Stimulated activated naive CD8-positive, alpha-beta T cell treated with anti-CD3 and anti-CD28 coated beads, Interleukin-15, amount 100 ng/mL, for 72 hours (primary cell): ENCODE measurements around the gene ZDHHC18.
"Not testable (repeated sequence)": the region's sequence is repeated elsewhere in the genome, so short reads cannot be mapped to it uniquely, and the experiment has no call there.

ENCODE experiments used
- ATAC-seq: fragments of 150-1000 bp; cut with Tn5 transposase; 2 replicates; pipeline ENCODE4 v1.10.0; 2021; ENCODE audit warnings: mild to moderate bottlenecking, moderate library complexity
- DNase-seq, 2 donors: peaks; one replicate each; pipeline ENCODE4 v3.0.0; 2021 to 2022
- H3K27ac Mint-ChIP-seq, 2 donors: one replicate each; pipeline ENCODE4 v1.8.0; 2022; ENCODE audit warnings: mild to moderate bottlenecking in 2 of 2, mixed read lengths in 2 of 2, moderate library complexity in 2 of 2
- H3K27me3 Mint-ChIP-seq: one replicate; pipeline ENCODE4 v1.8.0; 2022; ENCODE audit warnings: mixed read lengths
- H3K4me1 Mint-ChIP-seq: one replicate; pipeline ENCODE4 v1.8.0; 2022; ENCODE audit warnings: mild to moderate bottlenecking, mixed read lengths
- H3K4me3 Mint-ChIP-seq, 2 donors: one replicate each; pipeline ENCODE4 v1.8.0; 2022; ENCODE audit warnings: mild to moderate bottlenecking in 2 of 2, mixed read lengths in 2 of 2, moderate library complexity in 1 of 2
- H3K9me3 Mint-ChIP-seq, 2 donors: one replicate each; pipeline ENCODE4 v1.8.0; 2022; ENCODE audit warnings: mixed read lengths in 2 of 2

The ZDHHC18 gene

GRCh38 chr1:26839339-26839722 lies 12.8 kb downstream of the ZDHHC18 start:
- ATAC-seq (no peak), DNase-seq (no peak)
- H3K9me3 Mint-ChIP-seq: no peaks in the 10 kb centered on the region
- H3K4me1 Mint-ChIP-seq: peaks cover 26% of the 10 kb centered on the region
- H3K27ac Mint-ChIP-seq: peak overlapping the region in 1 of 2 donors; percentile 95
- H3K27me3 Mint-ChIP-seq: no peaks in the 10 kb centered on the region
- no peak overlapping the region for H3K4me3 Mint-ChIP-seq

GRCh38 chr1:26839779-26840178 lies 13.3 kb downstream of the ZDHHC18 start:
- DNase-seq (no peak), ATAC-seq (no peak)
- Mint-ChIP-seq H3K27me3 (no peaks in the 10 kb centered on the region), H3K9me3 (no peaks in the 10 kb centered on the region), H3K27ac (no peak overlapping the region), H3K4me3 (no peak overlapping the region), H3K4me1 (peaks cover 22% of the 10 kb centered on the region)

- H3K4me3 Mint-ChIP-seq: no peak overlapping the region
- ATAC-seq (no peak), DNase-seq (no peak)
- no peaks in the 10 kb centered on the region for H3K4me1 Mint-ChIP-seq
- no peaks in the 10 kb centered on the region for H3K27me3 Mint-ChIP-seq
- H3K27ac Mint-ChIP-seq: peak overlapping the region in 1 of 2 donors; percentile 76
- no peaks in the 10 kb centered on the region for H3K9me3 Mint-ChIP-seq
Observed at GRCh38 chr1:26844424-26845196, 18.1 kb downstream of the ZDHHC18 start.

GRCh38 chr1:26847826-26848225 lies 21.3 kb downstream of the ZDHHC18 start:
- not testable (repeated sequence) for H3K4me1 Mint-ChIP-seq, H3K4me3 Mint-ChIP-seq, H3K27me3 Mint-ChIP-seq, H3K9me3 Mint-ChIP-seq, DNase-seq, ATAC-seq
- H3K27ac Mint-ChIP-seq: peak overlapping the region in 1 of 2 donors; percentile 55

- H3K27me3 Mint-ChIP-seq: no peaks in the 10 kb centered on the region
- no peak overlapping the region for H3K4me3 Mint-ChIP-seq
- H3K27ac Mint-ChIP-seq: peak overlapping the region; percentile 31 to 82
- no peaks in the 10 kb centered on the region for H3K9me3 Mint-ChIP-seq
- ATAC-seq (no peak), DNase-seq (no peak)
- H3K4me1 Mint-ChIP-seq: no peaks in the 10 kb centered on the region
Observed at GRCh38 chr1:26848499-26848898, 22.0 kb downstream of the ZDHHC18 start.

- H3K4me3 Mint-ChIP-seq: no peak overlapping the region
- ATAC-seq (no peak), DNase-seq (no peak)
- H3K27me3 Mint-ChIP-seq: no peaks in the 10 kb centered on the region
- H3K27ac Mint-ChIP-seq: peak overlapping the region in 1 of 2 donors; percentile 81
- H3K4me1 Mint-ChIP-seq: no peaks in the 10 kb centered on the region
- H3K9me3 Mint-ChIP-seq: no peaks in the 10 kb centered on the region
Observed at GRCh38 chr1:26848941-26849774, 22.7 kb downstream of the ZDHHC18 start.

- no peaks in the 10 kb centered on the region for H3K4me1 Mint-ChIP-seq
- no peaks in the 10 kb centered on the region for H3K27me3 Mint-ChIP-seq
- H3K27ac Mint-ChIP-seq: peak overlapping the region in 1 of 2 donors; percentile 74
- DNase-seq: no peak
- H3K9me3 Mint-ChIP-seq: no peaks in the 10 kb centered on the region
- no peak overlapping the region for H3K4me3 Mint-ChIP-seq
- no peak for ATAC-seq
Observed at GRCh38 chr1:26851106-26851684, 24.7 kb downstream of the ZDHHC18 start.

GRCh38 chr1:26852701-26853100 lies 26.2 kb downstream of the ZDHHC18 start:
- Mint-ChIP-seq H3K27me3 (no peaks in the 10 kb centered on the region), H3K4me1 (no peaks in the 10 kb centered on the region), H3K4me3 (no peak overlapping the region), H3K9me3 (no peaks in the 10 kb centered on the region), H3K27ac (peak overlapping the region in 1 of 2 donors; percentile 45)
- ATAC-seq (no peak), DNase-seq (no peak)

GRCh38 chr1:26853156-26853555 lies 26.7 kb downstream of the ZDHHC18 start:
- Mint-ChIP-seq H3K9me3 (no peaks in the 10 kb centered on the region), H3K27me3 (no peaks in the 10 kb centered on the region), H3K4me1 (no peaks in the 10 kb centered on the region), H3K4me3 (no peak overlapping the region), H3K27ac (no peak overlapping the region)
- ATAC-seq (peak; percentile 78), DNase-seq (peak; percentile 59 to 63)

- Mint-ChIP-seq H3K9me3 (no peaks in the 10 kb centered on the region), H3K4me3 (no peak overlapping the region), H3K4me1 (no peaks in the 10 kb centered on the region), H3K27me3 (no peaks in the 10 kb centered on the region), H3K27ac (peak overlapping the region in 1 of 2 donors; percentile 77)
- ATAC-seq: no peak
- no peak for DNase-seq
Observed at GRCh38 chr1:26853600-26853999, 27.1 kb downstream of the ZDHHC18 start.

GRCh38 chr1:26854906-26855305 lies 28.4 kb downstream of the ZDHHC18 start:
- ATAC-seq (no peak), DNase-seq (no peak)
- peak overlapping the region; percentile 14 to 79 for H3K27ac Mint-ChIP-seq
- no peaks in the 10 kb centered on the region for H3K4me1 Mint-ChIP-seq
- no peaks in the 10 kb centered on the region for H3K27me3 Mint-ChIP-seq
- H3K9me3 Mint-ChIP-seq: no peaks in the 10 kb centered on the region
- no peak overlapping the region for H3K4me3 Mint-ChIP-seq

- Mint-ChIP-seq H3K27ac (peak overlapping the region; percentile 3 to 45), H3K4me3 (no peak overlapping the region), H3K9me3 (no peaks in the 10 kb centered on the region), H3K27me3 (no peaks in the 10 kb centered on the region), H3K4me1 (no peaks in the 10 kb centered on the region)
- DNase-seq: no peak
- ATAC-seq: no peak
Observed at GRCh38 chr1:26855636-26856035, 29.1 kb downstream of the ZDHHC18 start.

GRCh38 chr1:26856181-26856580 lies 29.7 kb downstream of the ZDHHC18 start:
- Mint-ChIP-seq H3K9me3 (no peaks in the 10 kb centered on the region), H3K27ac (peak overlapping the region in 1 of 2 donors; percentile 45), H3K27me3 (no peaks in the 10 kb centered on the region), H3K4me3 (no peak overlapping the region), H3K4me1 (peaks cover under 1% of the 10 kb centered on the region)
- DNase-seq (no peak), ATAC-seq (no peak)

- Mint-ChIP-seq H3K27ac (peak overlapping the region in 1 of 2 donors; percentile 51), H3K4me1 (peaks cover 7% of the 10 kb centered on the region), H3K4me3 (no peak overlapping the region), H3K9me3 (no peaks in the 10 kb centered on the region), H3K27me3 (no peaks in the 10 kb centered on the region)
- DNase-seq (no peak), ATAC-seq (no peak)
Observed at GRCh38 chr1:26856604-26857469, 30.3 kb downstream of the ZDHHC18 start.

- peaks cover 14% of the 10 kb centered on the region for H3K4me1 Mint-ChIP-seq
- ATAC-seq (no peak), DNase-seq (no peak)
- H3K27me3 Mint-ChIP-seq: no peaks in the 10 kb centered on the region
- H3K4me3 Mint-ChIP-seq: no peak overlapping the region
- no peaks in the 10 kb centered on the region for H3K9me3 Mint-ChIP-seq
- H3K27ac Mint-ChIP-seq: no peak overlapping the region
Observed at GRCh38 chr1:26857473-26858060, 31.1 kb downstream of the ZDHHC18 start.
